PC-9 (cell line): ENCODE results near the gene NLRC3. TPM values are rescaled to one million over a fixed set of nuclear protein-coding genes. Genes with fewer than 3 reads are reported as not detected.

Experiments
- BruUV-seq: library from RNA; stranded (reverse); fragments of 400-500 nt; replicated peaks from 2 replicates; lab custom pipeline; 2021; lab: Mats Ljungman, UMichigan
- CTCF ChIA-PET: fragments of 300-600 bp; sonication (Branson Sonifier 250); formaldehyde crosslinking; loops from one replicate; lab custom pipeline; 2022; ENCODE audit warnings: antibody characterized with exemption; lab: Charles Lee
- POLR2A ChIA-PET: fragments of 300-600 bp; sonication (Branson Sonifier 250); formaldehyde crosslinking; loops from one replicate; lab custom pipeline; 2022; ENCODE audit warnings: antibody characterized with exemption; ENCODE audit not compliant: unreplicated experiment; lab: Charles Lee
- DNase-seq, 2 experiments: peaks; one replicate each; pipeline versions ENCODE4 v3.0.0 to v3.0.0-alpha.2; 2015 to 2022; ENCODE audit warnings: mixed read lengths in 1 of 2
- H2AFZ ChIP-seq: fragments of 200-600 bp; sonication (generic); 2 replicates; pipeline ENCODE4 v1.8.1; 2017; ENCODE audit warnings: antibody characterized with exemption
- H3F3A ChIP-seq: fragments of 200-600 bp; sonication (generic); 2 replicates; pipeline ENCODE4 v1.8.1; 2017; ENCODE audit warnings: antibody characterized with exemption, mild to moderate bottlenecking, low read depth; ENCODE audit not compliant: insufficient read depth
- H3K27ac ChIP-seq: fragments of 200-600 bp; sonication (generic); 2 replicates; pipeline ENCODE4 v1.6.1; 2016; ENCODE audit warnings: mixed run types
- H3K27me3 ChIP-seq: fragments of 200-600 bp; sonication (generic); 2 replicates; pipeline ENCODE4 v1.6.1; 2016; ENCODE audit warnings: low read depth, mixed run types; ENCODE audit not compliant: insufficient read depth
- H3K36me3 ChIP-seq: fragments of 200-600 bp; sonication (generic); 2 replicates; pipeline ENCODE4 v1.6.1; 2016; ENCODE audit warnings: low read depth, mixed run types
- H3K4me1 ChIP-seq: fragments of 200-600 bp; sonication (generic); replicated peaks from 2 replicates; pipeline ENCODE4 v1.6.1; 2016; ENCODE audit warnings: mixed run types; ENCODE audit not compliant: insufficient read depth
- H3K4me2 ChIP-seq: fragments of 200-600 bp; sonication (generic); 2 replicates; pipeline ENCODE4 v1.6.1; 2017; ENCODE audit warnings: mixed run types
- H3K4me3 ChIP-seq: fragments of 200-600 bp; sonication (generic); 2 replicates; pipeline ENCODE4 v1.6.1; 2016; ENCODE audit warnings: mixed run types
- H3K79me2 ChIP-seq: fragments of 200-600 bp; sonication (generic); 2 replicates; pipeline ENCODE4 v1.6.1; 2017; ENCODE audit warnings: low read depth, mixed run types
- H3K9me2 ChIP-seq: fragments of 200-600 bp; sonication (generic); 2 replicates; pipeline ENCODE4 v1.8.1; 2017; ENCODE audit warnings: mild to moderate bottlenecking; ENCODE audit not compliant: insufficient read depth
- H3K9me3 ChIP-seq: fragments of 200-600 bp; sonication (generic); 2 replicates; pipeline ENCODE4 v1.8.1; 2016; ENCODE audit warnings: low read depth; ENCODE audit not compliant: insufficient read depth
- H4K20me1 ChIP-seq: fragments of 200-600 bp; sonication (generic); 2 replicates; pipeline ENCODE4 v1.8.1; 2017; ENCODE audit not compliant: insufficient read depth
- CTCF ChIP-seq: fragments of 200-600 bp; sonication (generic); conservative IDR thresholded peaks from 2 replicates; pipeline ENCODE4 v1.6.1; 2017; ENCODE audit warnings: mixed run types, antibody characterized with exemption, mild to moderate bottlenecking, moderate library complexity
- EZH2 ChIP-seq: fragments of 200-600 bp; sonication (generic); IDR thresholded peaks from 2 replicates; pipeline ENCODE4 v1.8.0; 2017; ENCODE audit warnings: antibody characterized with exemption, low read depth
- intact Hi-C: fragments of 100-400 bp; cut with micrococcal nuclease; formaldehyde crosslinking; loops from one replicate; pipeline ENCODE4 v1.10.0; 2022; ENCODE audit not compliant: unreplicated experiment
- total RNA-seq: library from RNA; stranded (reverse); gene quantifications from 2 replicates; pipeline ENCODE4 v1.2.3, GENCODE V29; 2021

Gene NLRC3
- total RNA-seq, 1 experiment from 2014 or later, result not detected

DNA sequence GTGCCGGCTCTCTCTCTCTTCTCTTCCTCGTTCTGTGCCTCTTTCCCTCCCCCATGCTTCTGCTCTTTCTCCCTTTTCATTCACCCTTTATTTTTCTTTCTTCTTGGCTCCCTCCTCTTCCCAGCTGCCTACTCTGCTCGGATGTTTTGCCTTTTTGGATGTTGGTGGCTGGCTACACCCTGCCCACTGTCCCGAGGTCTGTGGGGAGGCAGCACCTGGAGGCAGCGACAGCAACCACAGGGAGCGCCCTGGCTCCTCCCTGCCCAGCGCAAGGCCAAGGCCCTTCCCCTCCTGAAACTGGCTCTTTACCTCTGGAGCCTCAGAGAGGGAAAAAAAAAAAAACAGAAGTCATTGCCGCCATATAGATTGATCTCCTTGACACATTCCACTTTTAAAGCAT is 56.4 kb downstream of the NLRC3 start:
- Histone ChIP-seq H3K4me2 (no peak overlapping the region), H3F3A (peaks cover 19% of the 10 kb centered on the region; the same call in 1 of the 2 replicates), H3K27me3 (no peaks in the 10 kb centered on the region), H3K9me3 (no peaks in the 10 kb centered on the region), H3K4me3 (no peak overlapping the region), H3K79me2 (no peaks in the 10 kb centered on the region), H3K4me1 (peaks cover 13% of the 10 kb centered on the region), H2AFZ (no peak overlapping the region), H3K36me3 (peaks cover 8% of the 10 kb centered on the region; the same call in 1 of the 2 replicates), H3K27ac (no peak overlapping the region), H3K9me2 (no peaks in the 10 kb centered on the region), H4K20me1 (no peaks in the 10 kb centered on the region)
- TF ChIP-seq EZH2 (no peak), CTCF (no peak)
- ChIA-PET CTCF (interaction anchor here (0.7 kb wide), 2 partner anchors 16 to 450 kb away, joined by 3 to 4 read pairs; no protein-coding TSS in a partner anchor), POLR2A (no interaction called here)
- intact Hi-C loops, result loop anchor here (10.0 kb wide), 1 partner anchor 124 kb away; no protein-coding TSS in a partner anchor
- BruUV-seq, result no TSS peak
- DNase-seq, result no peak

DNA sequence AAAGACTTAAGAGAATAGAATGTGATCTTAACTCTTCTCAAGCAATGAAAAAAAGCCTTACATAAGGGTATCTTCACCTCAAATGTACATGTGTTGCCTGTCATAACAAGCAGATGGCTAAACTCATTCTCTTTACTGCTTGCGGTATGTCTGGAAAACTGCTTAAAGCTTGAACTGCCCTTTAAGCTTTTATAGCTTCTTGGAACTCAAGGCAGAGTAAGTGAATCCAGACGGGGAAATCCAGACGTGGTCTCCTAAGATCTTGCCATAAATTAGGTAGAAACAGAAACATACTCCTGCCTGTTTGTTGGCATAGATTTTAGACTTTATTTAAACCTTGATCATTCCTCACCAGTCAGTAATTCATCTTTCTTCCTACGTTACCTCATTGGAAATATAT is 56.8 kb downstream of the NLRC3 start:
- Histone ChIP-seq H3K9me2 (no peaks in the 10 kb centered on the region), H3K4me3 (no peak overlapping the region), H3F3A (peaks cover 20% of the 10 kb centered on the region; the same call in 1 of the 2 replicates), H3K4me1 (peaks cover 17% of the 10 kb centered on the region), H3K4me2 (no peak overlapping the region), H3K79me2 (no peaks in the 10 kb centered on the region), H3K27me3 (no peaks in the 10 kb centered on the region), H3K36me3 (peaks cover 9% of the 10 kb centered on the region; the same call in 1 of the 2 replicates), H3K27ac (no peak overlapping the region), H3K9me3 (no peaks in the 10 kb centered on the region), H4K20me1 (no peaks in the 10 kb centered on the region), H2AFZ (no peak overlapping the region)
- intact Hi-C loops, result loop anchor here (10.0 kb wide), 1 partner anchor 124 kb away; no protein-coding TSS in a partner anchor
- no TSS peak for BruUV-seq
- CTCF ChIA-PET, result no interaction called here
- TF ChIP-seq EZH2 (no peak), CTCF (no peak)
- POLR2A ChIA-PET, result no interaction called here
- no peak for DNase-seq

DNA sequence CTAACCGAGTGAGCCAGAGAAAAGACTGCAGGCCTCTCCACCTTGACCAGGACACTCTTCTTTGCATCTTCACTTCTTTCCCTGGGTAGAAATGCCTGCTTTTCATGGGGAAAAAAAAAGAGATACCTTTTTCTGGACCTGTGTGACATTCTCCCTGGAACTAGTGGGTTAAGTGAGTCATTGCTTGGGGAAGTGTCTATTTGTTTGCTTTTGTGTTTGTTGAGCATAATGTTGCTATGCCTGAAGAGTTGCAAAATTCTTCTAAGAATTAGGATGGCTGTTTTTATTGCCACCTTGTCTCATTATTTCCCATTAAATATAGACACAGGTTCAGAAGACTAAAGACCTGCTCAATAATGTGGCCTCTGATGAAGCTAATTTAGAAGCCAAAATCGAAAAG is 57.6 kb downstream of the NLRC3 start:
- peaks cover 29% of the 10 kb centered on the region; the same call in 1 of the 2 replicates for H3F3A ChIP-seq
- 0 out of 2 replicates have a peak, but pooled peaks cover 5% of the 10 kb centered on the region for H4K20me1 ChIP-seq
- no peak overlapping the region for H3K27ac ChIP-seq
- H3K4me2 ChIP-seq, result 0 out of 2 replicates have a peak overlapping the region, but pooled peaks have one; percentile 7
- no peaks in the 10 kb centered on the region for H3K79me2 ChIP-seq
- H3K36me3 ChIP-seq, result peaks cover 9% of the 10 kb centered on the region; the same call in 1 of the 2 replicates
- no peaks in the 10 kb centered on the region for H3K27me3 ChIP-seq
- ChIA-PET CTCF (no interaction called here), POLR2A (no interaction called here)
- no peak overlapping the region for H3K4me3 ChIP-seq
- intact Hi-C loops, result no loop called here
- peak in 1 of 2 experiments; percentile 82 for DNase-seq
- no TSS peak for BruUV-seq
- no peaks in the 10 kb centered on the region for H3K9me3 ChIP-seq
- H3K9me2 ChIP-seq, result no peaks in the 10 kb centered on the region
- no peak for TF ChIP-seq EZH2
- no peak for TF ChIP-seq CTCF
- no peak overlapping the region for H2AFZ ChIP-seq
- peaks cover 26% of the 10 kb centered on the region for H3K4me1 ChIP-seq
